BJ (cell line): Measurements from ENCODE around the gene SAXO1. TPM values are rescaled to one million over a fixed set of nuclear protein-coding genes. Genes with fewer than 3 reads are reported as not detected.

Source experiments
- CTCF ChIA-PET: fragments of 350-600 bp; formaldehyde crosslinking; extraction: SDS; loops from one replicate; lab custom pipeline; 2021; ENCODE audit warnings: antibody characterized with exemption, inconsistent platforms; lab: Yijun Ruan, JAX
- POLR2A ChIA-PET: fragments of 300-600 bp; sonication (Branson Sonifier 250); formaldehyde crosslinking; extraction: SDS; loops from one replicate; lab custom pipeline; 2021; ENCODE audit warnings: antibody characterized with exemption; lab: Charles Lee
- DNase-seq: peaks from one replicate; pipeline ENCODE4 v3.0.0-alpha.2; 2011; ENCODE audit warnings: low read depth
- H3K27me3 ChIP-seq: 2 replicates; pipeline ENCODE4 v1.6.0; 2011; ENCODE audit warnings: low read length; ENCODE audit not compliant: control insufficient read depth, insufficient read depth
- H3K36me3 ChIP-seq: 2 replicates; pipeline ENCODE4 v1.5.1; 2011; ENCODE audit warnings: low read length; ENCODE audit not compliant: control insufficient read depth, insufficient read depth
- H3K4me3 ChIP-seq: 2 replicates; pipeline ENCODE4 v1.5.1; 2011; ENCODE audit warnings: low read depth, mild to moderate bottlenecking, control low read depth, low read length
- polyA plus RNA-seq: library from polyadenylated mRNA; depleted of rRNA; stranded (reverse); fragments of >200 nt; gene quantifications from 2 replicates; pipeline ENCODE4 v1.2.3, GENCODE V29; 2011
- TF ChIP-seq, protein P1 (sequence below): IDR thresholded peaks from 2 replicates; pipeline ENCODE4 v1.5.1; 2011; ENCODE audit warnings: low read depth, mild to moderate bottlenecking, control low read depth, inconsistent platforms, low read length, moderate library complexity; ENCODE audit not compliant: insufficient read depth

SAXO1 gene
- polyA plus RNA-seq, 1 experiment, result not detected

DNA sequence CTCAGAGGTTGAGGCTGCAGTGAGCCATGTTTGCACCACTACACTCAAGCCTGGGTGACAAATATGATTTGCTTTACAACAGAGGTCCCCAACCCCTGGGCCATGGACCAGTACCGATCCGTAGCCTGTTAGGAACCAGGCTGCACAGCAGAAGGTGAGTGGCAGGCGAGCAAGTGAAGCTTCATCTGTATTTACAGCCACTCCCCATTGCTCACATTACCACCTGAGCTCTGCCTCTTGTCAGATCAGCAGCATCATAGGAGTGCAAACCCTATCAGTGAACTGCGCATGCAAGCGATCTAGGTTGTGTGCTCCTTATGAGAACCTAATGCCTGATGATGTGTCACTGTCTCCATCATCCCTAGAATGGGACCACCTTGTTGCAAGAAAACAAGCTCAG is 42.5 kb downstream of the SAXO1 start:
- Histone ChIP-seq H3K4me3 (no peak overlapping the region), H3K27me3 (no peaks in the 10 kb centered on the region; the same call in 1 of the 2 replicates), H3K36me3 (no peaks in the 10 kb centered on the region)
- TF ChIP-seq, protein P1, sequence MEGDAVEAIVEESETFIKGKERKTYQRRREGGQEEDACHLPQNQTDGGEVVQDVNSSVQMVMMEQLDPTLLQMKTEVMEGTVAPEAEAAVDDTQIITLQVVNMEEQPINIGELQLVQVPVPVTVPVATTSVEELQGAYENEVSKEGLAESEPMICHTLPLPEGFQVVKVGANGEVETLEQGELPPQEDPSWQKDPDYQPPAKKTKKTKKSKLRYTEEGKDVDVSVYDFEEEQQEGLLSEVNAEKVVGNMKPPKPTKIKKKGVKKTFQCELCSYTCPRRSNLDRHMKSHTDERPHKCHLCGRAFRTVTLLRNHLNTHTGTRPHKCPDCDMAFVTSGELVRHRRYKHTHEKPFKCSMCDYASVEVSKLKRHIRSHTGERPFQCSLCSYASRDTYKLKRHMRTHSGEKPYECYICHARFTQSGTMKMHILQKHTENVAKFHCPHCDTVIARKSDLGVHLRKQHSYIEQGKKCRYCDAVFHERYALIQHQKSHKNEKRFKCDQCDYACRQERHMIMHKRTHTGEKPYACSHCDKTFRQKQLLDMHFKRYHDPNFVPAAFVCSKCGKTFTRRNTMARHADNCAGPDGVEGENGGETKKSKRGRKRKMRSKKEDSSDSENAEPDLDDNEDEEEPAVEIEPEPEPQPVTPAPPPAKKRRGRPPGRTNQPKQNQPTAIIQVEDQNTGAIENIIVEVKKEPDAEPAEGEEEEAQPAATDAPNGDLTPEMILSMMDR, result no peak
- ChIA-PET CTCF (interaction anchor here (0.8 kb wide), 1 partner anchor 742 kb away, joined by 3 read pairs; no protein-coding TSS in a partner anchor), POLR2A (no interaction called here)
- DNase-seq, result no peak

DNA sequence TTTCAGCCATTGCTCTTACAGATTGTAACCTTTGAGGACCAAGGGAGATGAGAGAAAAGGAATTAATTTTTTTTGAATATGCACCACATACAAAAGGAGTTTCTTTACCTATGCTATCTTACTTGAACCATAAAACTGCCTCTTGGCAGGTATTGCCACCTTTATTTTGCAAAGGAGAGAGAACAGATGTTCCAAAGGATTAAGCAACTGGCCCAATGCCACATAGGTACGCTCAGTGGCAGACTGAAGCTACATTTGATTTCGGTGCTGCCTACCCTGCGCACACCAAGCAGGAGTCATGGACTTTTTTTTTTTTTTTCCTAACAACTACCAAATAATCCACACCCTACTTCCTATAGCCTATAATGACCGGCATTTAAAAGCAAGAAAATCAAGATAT is 43.1 kb downstream of the SAXO1 start:
- Histone ChIP-seq H3K4me3 (no peak overlapping the region), H3K27me3 (no peaks in the 10 kb centered on the region; the same call in 1 of the 2 replicates), H3K36me3 (no peaks in the 10 kb centered on the region)
- POLR2A ChIA-PET, result no interaction called here
- no peak for DNase-seq
- TF ChIP-seq, protein P1, result no peak
- CTCF ChIA-PET, result interaction anchor here (1.2 kb wide), 1 partner anchor 19 kb away, joined by 4 read pairs; no protein-coding TSS in a partner anchor

DNA sequence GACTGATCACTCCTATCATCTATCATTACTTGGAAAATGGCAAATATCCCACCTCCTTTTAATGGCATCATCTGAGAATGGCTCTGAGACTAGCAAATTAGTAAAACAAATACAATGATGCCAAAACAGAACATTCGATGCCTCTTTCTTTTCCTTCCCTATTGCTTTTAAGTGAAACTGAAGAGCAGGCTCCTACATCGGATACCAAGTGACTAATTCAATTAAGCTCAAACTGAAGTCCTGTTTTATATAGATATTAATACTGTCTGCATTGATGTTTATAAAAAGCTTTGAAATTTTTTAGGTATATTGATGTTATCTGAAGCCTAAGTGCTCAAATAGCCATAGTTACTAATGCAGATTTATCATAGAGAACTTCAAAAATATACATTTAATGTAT is 43.9 kb downstream of the SAXO1 start:
- ChIA-PET CTCF (interaction anchor here (1.2 kb wide), 1 partner anchor 20 kb away, joined by 4 read pairs; no protein-coding TSS in a partner anchor), POLR2A (no interaction called here)
- Histone ChIP-seq H3K36me3 (no peaks in the 10 kb centered on the region), H3K4me3 (no peak overlapping the region), H3K27me3 (no peaks in the 10 kb centered on the region)
- DNase-seq, result no peak
- TF ChIP-seq, protein P1, result no peak

DNA sequence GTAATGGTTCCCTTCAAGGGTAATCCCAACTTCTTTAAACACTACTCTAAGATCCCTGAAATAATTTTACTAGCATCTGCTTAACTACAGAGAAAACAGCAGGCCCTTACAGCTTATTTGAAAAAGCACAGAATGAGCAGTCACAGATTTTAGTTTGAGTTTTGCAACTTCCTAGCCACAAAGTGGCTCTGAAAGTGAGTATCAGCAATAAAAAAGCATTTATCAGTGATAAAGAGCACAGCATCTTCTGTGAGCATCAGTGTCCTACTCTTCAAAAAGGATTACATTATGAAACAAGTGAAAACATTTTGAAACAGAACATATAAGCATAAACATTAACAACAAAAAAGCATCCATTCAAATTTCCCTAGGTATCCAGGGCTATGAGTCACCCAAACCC is 45.0 kb downstream of the SAXO1 start:
- ChIA-PET POLR2A (no interaction called here), CTCF (no interaction called here)
- TF ChIP-seq, protein P1, result no peak
- no peaks in the 10 kb centered on the region for H3K27me3 ChIP-seq
- H3K4me3 ChIP-seq, result no peak overlapping the region
- H3K36me3 ChIP-seq, result no peaks in the 10 kb centered on the region
- DNase-seq, result no peak

DNA sequence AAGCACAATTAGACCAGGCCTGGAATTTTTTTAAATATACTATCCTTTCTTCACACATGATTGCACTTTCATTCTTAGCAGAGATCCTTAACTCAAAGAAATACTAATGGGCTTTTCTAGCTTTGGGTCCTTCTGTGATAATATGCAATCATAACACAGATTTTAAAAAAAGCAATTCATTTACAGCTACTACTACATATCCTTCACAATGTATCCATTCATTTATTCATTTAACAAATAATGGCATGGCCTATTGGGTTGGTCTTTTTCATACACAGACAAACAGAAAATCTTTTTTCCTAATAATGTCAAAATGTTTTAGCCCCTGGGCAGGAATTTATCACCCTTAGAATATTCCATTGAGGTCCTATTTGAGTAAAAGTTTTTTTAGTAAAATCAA is 47.0 kb downstream of the SAXO1 start:
- H3K27me3 ChIP-seq, result no peaks in the 10 kb centered on the region

More for the DNA sequence above, 47.0 kb downstream of the SAXO1 start:
- ChIA-PET POLR2A (no interaction called here), CTCF (interaction anchor here (1.1 kb wide), 1 partner anchor 9 kb away, joined by 3 read pairs; no protein-coding TSS in a partner anchor)
- Histone ChIP-seq H3K4me3 (no peak overlapping the region), H3K36me3 (no peaks in the 10 kb centered on the region)
- TF ChIP-seq, protein P1, result no peak
- no peak for DNase-seq
